AML-193 (cell line): ENCODE data around the gene PI4KA.
A peak's percentile ranks its signal among the peaks of the same experiment; 100 is the strongest.

Source experiments
- DNase-seq, 2 experiments: peaks; one replicate each; lab custom pipeline; 2025; lab: John Stamatoyannopoulos, UW

PI4KA gene

GRCh38 chr22:20816559-20816958, 42.1 kb downstream of the PI4KA start:
- DNase-seq, result no peak

GRCh38 chr22:20815477-20816050, 43.0 kb downstream of the PI4KA start:
- DNase-seq, result no peak

- no peak for DNase-seq
Observed at GRCh38 chr22:20814221-20814808, 44.3 kb downstream of the PI4KA start.

GRCh38 chr22:20813056-20813455, 45.6 kb downstream of the PI4KA start:
- DNase-seq, result no peak

GRCh38 chr22:20811971-20812660, 46.5 kb downstream of the PI4KA start:
- DNase-seq, result no peak

- DNase-seq, result no peak
Observed at GRCh38 chr22:20811171-20811570, 47.4 kb downstream of the PI4KA start.

- DNase-seq, result no peak
Observed at GRCh38 chr22:20810645-20811044, 48.0 kb downstream of the PI4KA start.

GRCh38 chr22:20809538-20810185, 48.9 kb downstream of the PI4KA start:
- no peak for DNase-seq

- DNase-seq, result no peak
Observed at GRCh38 chr22:20808844-20809243, 49.8 kb downstream of the PI4KA start.

- DNase-seq, result peak in 1 of 2 experiments; percentile 1
Observed at GRCh38 chr22:20807315-20807752, 51.3 kb downstream of the PI4KA start.

GRCh38 chr22:20805972-20806471, 52.6 kb downstream of the PI4KA start:
- DNase-seq, result no peak

- DNase-seq, result no peak
Observed at GRCh38 chr22:20804650-20805049, 54.0 kb downstream of the PI4KA start.

GRCh38 chr22:20803696-20804324, 54.8 kb downstream of the PI4KA start:
- peak; percentile 0 to 1 for DNase-seq

- DNase-seq, result no peak
Observed at GRCh38 chr22:20802922-20803553, 55.6 kb downstream of the PI4KA start.

- DNase-seq, result no peak
Observed at GRCh38 chr22:20802452-20802851, 56.2 kb downstream of the PI4KA start.

GRCh38 chr22:20799449-20799848, 59.2 kb downstream of the PI4KA start:
- no peak for DNase-seq

- no peak for DNase-seq
Observed at GRCh38 chr22:20798974-20799373, 59.6 kb downstream of the PI4KA start.

GRCh38 chr22:20798218-20798617, 60.4 kb downstream of the PI4KA start:
- no peak for DNase-seq

- no peak for DNase-seq
Observed at GRCh38 chr22:20796731-20797130, 61.9 kb downstream of the PI4KA start.

- no peak for DNase-seq
Observed at GRCh38 chr22:20794650-20795413, 63.8 kb downstream of the PI4KA start.
